Measurements from ENCODE around the gene HORMAD2. TPM values are rescaled to one million over a fixed set of nuclear protein-coding genes. Genes with fewer than 3 reads are reported as not detected.
A peak's percentile ranks its signal among the peaks of the same experiment; 100 is the strongest.

The HORMAD2 gene, protein sequence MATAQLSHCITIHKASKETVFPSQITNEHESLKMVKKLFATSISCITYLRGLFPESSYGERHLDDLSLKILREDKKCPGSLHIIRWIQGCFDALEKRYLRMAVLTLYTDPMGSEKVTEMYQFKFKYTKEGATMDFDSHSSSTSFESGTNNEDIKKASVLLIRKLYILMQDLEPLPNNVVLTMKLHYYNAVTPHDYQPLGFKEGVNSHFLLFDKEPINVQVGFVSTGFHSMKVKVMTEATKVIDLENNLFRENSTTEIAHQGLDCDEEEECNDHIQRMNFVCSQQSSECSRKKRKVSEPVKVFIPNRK
- total RNA-seq (2014; rRNA removed; shearing (Covaris generic); ENCODE audit: low replicate concordance) = not detected in 2 replicates

DNA sequence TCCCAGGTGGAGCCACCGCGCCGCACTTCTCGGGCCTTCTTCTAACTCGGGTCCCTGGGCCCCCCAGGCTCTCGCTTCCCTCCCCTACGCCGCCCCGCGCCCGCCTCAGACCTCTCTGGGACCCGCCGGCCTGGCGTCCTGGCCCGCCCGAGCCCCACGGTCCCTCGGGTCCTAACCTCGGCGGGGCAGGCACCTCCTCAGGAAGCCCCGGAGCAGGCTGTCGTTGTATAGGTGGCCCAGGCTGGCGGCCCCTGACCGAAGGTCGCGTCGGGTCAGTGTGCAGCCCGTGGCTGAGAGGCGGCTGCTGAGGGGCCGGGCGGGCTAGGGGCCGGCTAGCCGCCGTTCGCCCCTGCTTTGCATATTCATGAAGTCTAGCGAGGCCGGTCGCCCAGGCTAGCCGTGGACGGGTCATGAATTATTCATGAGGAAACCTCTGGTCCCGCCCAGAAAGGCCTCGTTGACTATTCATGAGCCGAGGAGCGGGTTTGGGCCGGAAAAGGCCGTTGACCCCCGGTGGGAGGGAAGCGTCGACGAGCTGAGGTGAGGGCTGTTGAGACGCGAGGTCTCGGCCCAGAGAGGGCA, at the start of gene HORMAD2:
HORMAD2 (plus strand) TSS at position 513 of the 582 bp plus-strand sequence. CDS start 13,489 bp downstream, outside the sequence.
- peak; percentile 25 for DNase-seq (ENCODE audit: low read depth)

DNA sequence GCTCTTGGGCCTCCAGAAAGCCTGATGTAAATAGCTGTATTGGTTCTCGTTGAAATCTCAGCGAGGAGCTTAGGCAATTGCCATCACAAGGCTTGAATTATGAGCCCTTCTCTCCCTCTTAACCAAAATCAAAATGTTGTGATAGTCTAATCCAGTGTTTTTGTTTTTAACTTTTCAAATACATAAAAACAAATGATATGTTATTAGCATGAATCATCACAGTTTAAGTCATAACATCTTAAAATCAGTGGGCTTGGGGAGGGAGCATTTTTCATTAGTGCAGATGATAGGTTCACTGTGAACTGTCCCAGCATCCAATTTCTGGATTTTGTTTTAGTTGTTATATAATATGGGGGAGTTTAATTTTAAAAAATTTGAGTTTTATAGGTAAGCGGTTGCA, 48.9 kb upstream of the HORMAD2 start:
- DNase-seq (ENCODE audit: low read depth) = no peak
- in situ Hi-C loops (cut with HindIII; ENCODE audit: low pct_unique_long_range_greater_than_20kb, low sequenced_read_pairs) = no loop called here

More for the DNA sequence above, at the start of gene HORMAD2:
- in situ Hi-C loops (cut with HindIII; ENCODE audit: low pct_unique_long_range_greater_than_20kb, low sequenced_read_pairs) = no loop called here

DNA sequence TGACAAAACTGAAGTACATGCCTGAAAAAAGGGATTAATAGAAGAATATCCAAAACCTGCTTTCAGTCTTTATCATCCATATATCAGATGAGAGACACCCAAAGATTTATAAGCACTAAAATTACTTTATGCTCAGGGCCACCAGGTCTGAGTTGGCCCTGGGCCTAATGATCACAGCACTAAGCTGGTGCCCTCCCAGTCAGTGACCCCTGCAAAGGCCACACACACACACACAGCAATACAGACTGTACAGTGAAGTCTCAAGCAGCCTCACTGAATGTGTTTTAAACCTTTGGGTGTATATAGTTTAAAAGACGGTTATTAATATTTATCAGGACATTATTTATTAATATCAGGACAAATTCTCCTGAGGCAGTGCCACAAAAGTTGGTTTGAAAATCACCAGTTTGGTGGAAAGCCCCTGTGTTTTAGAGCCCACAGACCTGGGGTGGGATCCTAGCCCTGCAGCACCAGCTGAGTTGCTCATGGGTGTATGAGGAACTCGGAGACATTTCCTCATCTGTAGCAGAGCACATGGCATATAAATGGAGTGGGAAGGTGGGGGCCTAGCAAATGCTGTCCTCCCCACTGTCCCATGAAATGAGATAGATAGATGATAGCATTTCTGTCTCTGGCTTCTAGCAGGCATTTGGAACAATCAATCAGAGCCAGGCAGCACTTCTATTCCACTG, 48.4 kb upstream of the HORMAD2 start:
- DNase-seq (ENCODE audit: low read depth) = no peak
- in situ Hi-C loops (cut with HindIII; ENCODE audit: low pct_unique_long_range_greater_than_20kb, low sequenced_read_pairs) = no loop called here

DNA sequence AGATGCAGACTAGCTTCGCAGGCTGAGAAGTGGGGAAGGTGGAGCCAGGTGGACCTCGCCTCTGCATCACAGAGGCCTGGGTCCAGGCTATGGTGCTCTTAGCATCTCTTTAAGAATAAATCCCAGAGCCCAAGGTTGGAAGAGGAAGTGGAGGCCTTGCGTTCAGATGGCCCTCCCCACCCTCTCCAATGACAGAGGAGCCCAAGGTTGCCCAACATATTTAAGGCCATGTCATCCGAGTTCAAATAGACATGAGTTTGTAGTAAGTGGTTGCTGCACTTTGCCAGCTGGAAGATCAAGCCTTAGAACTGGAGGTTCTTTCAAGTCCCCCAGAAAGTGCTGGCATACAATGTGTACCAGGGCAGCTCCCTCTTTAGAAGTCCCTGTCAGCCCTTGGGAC, 47.1 kb upstream of the HORMAD2 start:
- in situ Hi-C loops (cut with HindIII; ENCODE audit: low pct_unique_long_range_greater_than_20kb, low sequenced_read_pairs) = no loop called here
- DNase-seq (ENCODE audit: low read depth) = no peak

DNA sequence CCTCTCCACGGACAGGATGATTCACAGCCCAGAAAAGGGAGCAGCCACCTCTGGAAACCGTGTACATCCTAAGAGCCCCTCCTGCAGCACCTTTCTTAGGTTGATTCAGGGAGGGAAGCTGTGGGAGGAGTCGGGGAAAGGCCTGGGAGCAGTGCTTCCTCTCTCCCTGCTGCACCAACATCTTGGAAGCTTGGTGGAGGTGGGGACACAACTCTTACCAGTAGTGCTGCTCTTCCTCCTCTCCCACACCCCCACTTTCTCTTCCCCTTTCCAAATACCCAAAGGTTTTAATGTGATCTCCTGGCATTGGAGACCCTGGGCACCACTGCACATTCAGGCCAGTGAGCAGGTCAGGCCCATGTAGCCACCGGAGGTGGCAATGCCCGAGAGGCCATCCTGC, 46.4 kb upstream of the HORMAD2 start:
- DNase-seq (ENCODE audit: low read depth) = no peak
- in situ Hi-C loops (cut with HindIII; ENCODE audit: low pct_unique_long_range_greater_than_20kb, low sequenced_read_pairs) = no loop called here

DNA sequence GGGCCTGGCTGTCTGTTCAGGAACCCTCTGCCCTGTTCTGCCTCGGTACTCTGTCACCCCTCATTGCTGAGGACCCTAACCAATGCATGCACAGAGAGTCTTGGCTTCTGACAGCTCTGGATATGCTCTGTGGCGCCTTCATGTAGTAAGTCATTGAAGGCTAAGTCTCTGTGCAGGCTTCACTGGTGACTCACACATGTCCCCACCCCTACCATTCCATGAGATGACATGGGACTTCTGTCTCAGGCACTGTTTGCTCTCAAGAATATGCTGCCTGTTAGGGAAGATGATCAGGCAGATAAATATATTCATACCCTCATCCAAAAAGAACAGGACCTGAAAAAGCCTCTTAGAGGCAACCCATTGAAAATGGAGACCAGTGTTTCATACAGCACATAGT, 43.6 kb upstream of the HORMAD2 start:
- DNase-seq (ENCODE audit: low read depth) = peak; percentile 46
- in situ Hi-C loops (cut with HindIII; ENCODE audit: low pct_unique_long_range_greater_than_20kb, low sequenced_read_pairs) = no loop called here

DNA sequence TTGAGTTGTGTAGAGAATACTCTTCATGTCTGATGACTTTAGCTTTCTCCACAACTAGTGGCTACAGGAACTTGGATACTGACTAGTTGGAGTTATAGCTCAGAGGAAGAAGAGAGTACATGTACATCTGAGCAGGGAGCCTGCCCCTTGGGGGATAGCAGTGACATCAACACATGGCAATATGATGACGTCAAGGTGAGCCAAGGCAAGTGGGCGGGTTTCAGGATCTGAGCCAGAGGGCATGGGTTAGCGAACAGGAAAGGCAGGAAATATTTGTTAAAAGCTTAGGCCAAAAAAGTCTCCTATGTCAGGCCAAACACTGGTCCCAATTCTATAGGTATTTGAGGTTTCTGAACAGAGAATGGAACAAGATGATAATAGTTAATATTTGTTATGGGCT, 42.0 kb upstream of the HORMAD2 start:
- in situ Hi-C loops (cut with HindIII; ENCODE audit: low pct_unique_long_range_greater_than_20kb, low sequenced_read_pairs) = no loop called here
- DNase-seq (ENCODE audit: low read depth) = peak; percentile 47

DNA sequence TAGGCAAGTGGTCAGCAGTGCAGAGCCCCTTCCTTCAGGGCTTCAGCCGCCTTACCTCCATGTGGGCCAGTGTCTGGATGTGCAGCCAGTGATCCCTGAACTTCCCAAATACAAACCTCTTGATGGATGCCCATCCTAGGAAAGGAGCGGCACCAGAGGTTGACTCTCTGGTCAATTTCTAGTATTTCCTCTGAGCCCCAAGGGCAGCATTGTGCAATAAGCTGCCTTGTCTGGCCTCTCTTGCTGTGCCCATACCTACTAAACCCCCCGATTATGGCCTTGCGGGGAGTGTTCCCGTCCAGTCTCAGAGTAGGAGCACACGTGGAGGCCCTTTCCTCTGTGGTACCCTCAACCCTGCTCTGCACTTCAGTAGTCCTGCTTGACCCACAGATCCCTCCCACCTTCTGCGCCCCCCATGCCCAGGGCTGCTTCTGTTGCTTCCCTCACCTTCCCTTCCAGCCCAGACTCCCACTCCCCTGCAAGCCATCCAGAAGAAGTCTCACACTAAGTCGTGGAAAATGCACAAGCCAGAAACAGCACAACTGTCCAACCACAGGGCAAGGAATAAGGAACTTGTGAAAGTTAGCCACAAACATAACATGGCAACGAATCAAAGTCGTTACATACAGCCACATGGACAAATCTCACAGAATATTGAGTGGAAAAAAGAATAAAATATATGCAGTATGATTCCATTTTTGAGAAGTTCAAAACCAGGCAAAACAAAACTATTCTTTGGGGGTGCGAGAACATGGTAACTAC, 39.6 kb upstream of the HORMAD2 start:
- in situ Hi-C loops (cut with HindIII; ENCODE audit: low pct_unique_long_range_greater_than_20kb, low sequenced_read_pairs) = no loop called here
- no peak for DNase-seq (ENCODE audit: low read depth)

DNA sequence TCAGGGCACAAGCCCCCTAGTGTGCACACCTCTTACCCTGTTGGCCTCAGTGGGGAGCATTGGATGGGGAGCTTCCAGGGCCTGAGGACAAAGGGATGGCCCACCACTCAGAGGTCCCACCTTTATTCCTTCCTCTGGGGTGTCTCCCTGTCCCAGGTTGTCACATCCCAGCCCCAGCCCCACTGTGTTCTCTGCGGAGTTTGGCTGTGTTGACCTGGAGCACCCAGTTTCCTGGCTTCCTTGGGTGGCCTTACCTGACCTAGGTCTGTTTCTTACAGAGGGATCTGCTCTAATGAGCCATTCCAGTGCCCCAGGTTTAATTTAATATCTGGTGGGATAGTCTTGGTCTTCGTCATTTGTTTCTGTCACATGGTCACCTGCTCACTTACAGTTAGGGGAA, 38.8 kb upstream of the HORMAD2 start:
- in situ Hi-C loops (cut with HindIII; ENCODE audit: low pct_unique_long_range_greater_than_20kb, low sequenced_read_pairs) = no loop called here
- DNase-seq (ENCODE audit: low read depth) = no peak

DNA sequence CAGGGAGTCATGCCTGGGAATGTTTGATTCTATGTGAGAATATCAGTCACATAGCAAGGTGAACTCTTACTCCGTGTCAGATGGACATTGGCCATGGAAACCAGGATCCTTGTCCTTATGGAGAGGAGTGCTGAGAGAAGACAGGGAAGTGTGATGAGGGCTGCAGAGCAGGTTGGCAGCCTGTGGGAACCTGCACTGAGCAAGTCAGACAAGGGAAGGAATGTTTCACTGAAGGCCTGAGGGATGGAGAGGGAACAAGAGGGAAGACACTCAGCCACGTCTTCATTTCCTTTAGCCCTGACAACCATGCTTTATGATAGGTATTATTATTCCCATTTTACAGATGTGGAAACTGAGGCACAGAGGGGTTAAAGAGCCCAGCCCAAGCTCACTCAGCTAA, 38.4 kb upstream of the HORMAD2 start:
- in situ Hi-C loops (cut with HindIII; ENCODE audit: low pct_unique_long_range_greater_than_20kb, low sequenced_read_pairs) = no loop called here
- DNase-seq (ENCODE audit: low read depth) = no peak

DNA sequence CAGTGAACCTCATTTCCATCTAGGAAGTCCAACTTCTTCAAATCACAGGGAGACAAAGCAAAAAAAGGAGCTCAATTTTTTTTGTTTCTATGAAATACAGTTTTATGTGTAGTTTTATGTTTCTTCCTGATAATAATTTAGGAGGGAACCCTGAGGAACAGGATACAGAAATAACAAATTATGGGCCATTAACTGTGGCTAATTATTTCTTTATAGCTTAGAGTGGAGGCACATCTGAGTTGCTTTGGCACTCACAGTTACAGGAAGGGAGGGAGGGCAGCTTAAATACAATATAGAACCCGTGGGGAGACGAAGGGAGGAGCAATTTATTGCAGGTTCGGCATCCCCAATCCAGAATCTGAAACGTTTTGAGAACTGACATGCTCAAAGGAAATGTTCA, 37.1 kb upstream of the HORMAD2 start:
- no peak for DNase-seq (ENCODE audit: low read depth)

DNA sequence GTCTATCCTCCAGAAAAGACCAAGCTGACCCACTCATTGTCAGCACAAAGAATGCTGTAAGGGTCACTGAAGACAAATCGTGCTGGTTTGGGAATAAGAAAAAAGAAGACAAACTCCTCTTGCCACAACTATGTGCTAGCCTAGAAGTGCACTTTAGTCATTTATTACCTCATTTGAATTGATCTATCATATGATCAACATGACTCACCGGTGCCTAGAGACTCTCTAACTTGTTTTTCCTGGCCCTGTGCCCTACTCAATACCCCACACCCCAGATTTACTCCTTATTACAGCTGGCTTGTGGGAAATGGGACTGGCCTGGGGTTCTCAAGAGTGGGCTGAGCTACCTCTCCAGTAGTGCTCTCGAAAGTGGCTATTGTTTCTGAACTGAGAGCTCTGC, 35.9 kb upstream of the HORMAD2 start:
- in situ Hi-C loops (cut with HindIII; ENCODE audit: low pct_unique_long_range_greater_than_20kb, low sequenced_read_pairs) = no loop called here
- DNase-seq (ENCODE audit: low read depth) = peak; percentile 74

More for the DNA sequence above, 37.1 kb upstream of the HORMAD2 start:
- in situ Hi-C loops (cut with HindIII; ENCODE audit: low pct_unique_long_range_greater_than_20kb, low sequenced_read_pairs) = no loop called here

DNA sequence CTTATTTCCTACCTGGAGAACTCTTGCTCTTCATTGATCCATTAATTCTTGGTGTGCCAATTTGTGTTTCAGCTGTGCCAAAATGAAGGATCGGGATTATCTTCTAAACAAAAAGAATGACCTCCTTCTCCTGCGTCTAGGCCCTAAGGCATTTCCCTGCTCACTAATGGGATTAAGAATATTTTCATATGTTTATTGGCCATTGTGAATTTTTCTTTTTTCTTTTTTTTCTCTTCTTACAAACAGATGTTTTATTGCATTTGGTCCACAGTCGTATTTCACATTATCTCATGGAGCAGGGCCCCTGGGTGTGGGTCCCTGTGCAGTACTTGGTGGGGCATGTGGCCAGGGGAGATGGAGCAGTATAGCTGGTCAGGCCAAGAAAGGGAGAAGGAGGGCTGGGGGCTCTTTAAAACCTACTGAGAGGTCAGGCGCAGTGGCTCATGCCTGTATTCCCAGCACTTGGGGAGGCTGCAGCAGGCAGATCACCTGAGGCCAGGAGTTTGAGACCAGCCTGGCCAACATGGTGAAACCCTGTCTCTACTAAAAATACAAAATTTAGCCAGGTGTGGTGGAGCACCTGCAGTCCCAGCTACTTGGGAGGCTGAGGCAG, 35.3 kb upstream of the HORMAD2 start:
- no peak for DNase-seq (ENCODE audit: low read depth)
- in situ Hi-C loops (cut with HindIII; ENCODE audit: low pct_unique_long_range_greater_than_20kb, low sequenced_read_pairs) = no loop called here

DNA sequence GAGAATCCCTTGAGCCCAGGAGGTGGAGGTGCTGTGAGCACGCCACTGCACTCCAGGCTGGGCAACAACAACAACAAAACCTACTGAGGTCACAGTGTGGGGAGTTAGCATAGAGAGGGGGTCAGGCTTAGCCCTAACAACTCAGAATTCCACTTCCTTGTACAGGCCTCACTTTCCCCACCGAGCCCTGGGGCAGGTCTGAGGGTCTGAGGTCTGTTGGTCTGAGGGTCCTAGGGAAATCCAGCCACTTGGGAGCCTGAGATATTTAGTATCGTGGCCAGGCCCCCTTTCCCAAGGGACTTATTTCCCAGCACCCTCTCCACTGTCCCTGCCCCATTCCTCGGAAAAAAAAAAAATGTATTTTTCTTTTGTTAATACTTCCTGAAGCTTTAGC, 34.8 kb upstream of the HORMAD2 start:
- in situ Hi-C loops (cut with HindIII; ENCODE audit: low pct_unique_long_range_greater_than_20kb, low sequenced_read_pairs) = no loop called here
- DNase-seq (ENCODE audit: low read depth) = no peak

DNA sequence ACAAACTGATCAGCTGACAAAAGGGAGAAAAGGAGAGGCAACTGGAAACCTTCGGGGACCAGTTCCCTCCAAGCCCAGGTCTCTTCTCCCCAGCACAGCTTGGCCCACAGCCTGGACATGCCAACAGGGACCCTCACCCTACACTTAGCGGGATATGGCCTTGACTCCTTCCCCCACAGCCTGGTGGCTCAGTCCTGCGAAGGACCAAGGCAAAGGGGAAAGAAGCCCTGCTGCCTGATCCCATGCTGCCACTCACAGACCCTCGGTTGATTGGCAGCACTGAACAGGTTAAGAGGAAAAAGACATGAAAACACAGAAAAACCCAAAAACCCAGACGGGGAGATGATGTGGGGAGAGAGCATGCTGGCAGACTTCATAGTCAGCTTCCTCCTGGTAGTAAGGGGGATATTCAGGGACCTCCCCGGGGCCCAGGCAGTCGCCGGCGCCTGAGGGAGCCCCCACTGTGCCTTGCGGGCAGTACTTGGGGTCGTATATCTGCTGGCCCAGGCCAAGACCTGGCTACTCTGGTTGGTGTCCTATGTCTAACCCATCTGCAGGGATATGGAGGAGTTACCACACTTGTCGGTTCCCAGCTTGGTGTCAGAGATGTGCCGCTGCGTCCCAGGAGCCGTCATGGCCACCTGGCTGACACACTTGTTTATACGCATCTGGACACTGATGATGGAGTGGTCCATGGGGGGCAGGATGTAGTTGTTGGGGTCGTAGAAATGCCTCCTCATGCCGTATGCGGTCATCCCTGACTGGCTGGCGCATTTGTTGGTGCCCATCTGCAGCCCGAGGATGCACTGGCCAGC, 34.2 kb upstream of the HORMAD2 start:
- in situ Hi-C loops (cut with HindIII; ENCODE audit: low pct_unique_long_range_greater_than_20kb, low sequenced_read_pairs) = no loop called here
- no peak for DNase-seq (ENCODE audit: low read depth)

DNA sequence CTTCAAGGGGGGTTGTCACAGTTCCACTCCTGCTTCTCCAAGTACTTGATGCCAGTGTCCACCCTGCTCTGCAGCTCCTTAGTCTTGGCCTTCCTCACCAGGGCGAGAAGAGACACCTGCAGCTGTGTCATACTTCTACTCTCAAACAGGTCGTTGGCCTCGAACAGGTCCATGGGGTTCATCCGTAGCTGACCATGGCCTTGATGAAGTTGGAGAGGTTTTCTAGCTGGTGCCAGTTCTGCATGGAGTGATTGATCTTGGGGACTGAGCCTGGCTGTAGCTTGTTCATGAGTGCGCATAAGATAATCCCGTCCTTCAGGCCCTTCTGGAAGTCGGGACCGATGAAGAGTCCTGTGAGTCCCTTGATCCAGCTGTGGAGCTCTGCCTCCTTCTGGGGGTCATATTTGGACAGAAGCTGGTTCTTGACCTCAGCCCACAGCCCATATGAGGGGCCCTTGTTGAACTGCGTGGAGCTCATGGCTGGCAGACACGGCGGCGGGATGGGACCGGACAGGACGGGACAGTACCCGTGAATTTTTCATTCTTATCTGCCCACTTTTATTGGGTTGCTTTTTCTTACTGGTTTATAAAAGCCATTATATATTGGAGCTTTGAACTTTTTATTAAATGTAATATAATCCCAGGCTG, 33.4 kb upstream of the HORMAD2 start:
- DNase-seq (ENCODE audit: low read depth) = no peak
- in situ Hi-C loops (cut with HindIII; ENCODE audit: low pct_unique_long_range_greater_than_20kb, low sequenced_read_pairs) = no loop called here

DNA sequence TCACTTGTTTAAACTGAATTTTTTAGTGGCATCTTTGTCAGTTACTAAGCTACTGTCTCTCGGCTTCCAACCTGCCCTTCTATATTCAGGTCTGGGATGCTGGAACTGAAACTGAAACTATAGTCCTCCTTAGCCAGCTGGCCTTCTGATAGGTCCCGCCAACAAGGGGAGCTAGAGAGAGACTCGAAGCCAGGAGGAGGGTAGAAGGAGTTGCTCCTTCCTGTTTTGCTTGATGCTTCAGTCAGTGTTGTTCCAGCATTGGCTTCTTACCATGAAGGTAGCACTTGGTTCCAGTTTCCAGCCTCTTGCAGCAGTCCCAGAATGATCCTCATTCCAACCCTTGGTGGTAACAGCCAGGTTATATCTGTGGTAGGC, 32.9 kb upstream of the HORMAD2 start:
- in situ Hi-C loops (cut with HindIII; ENCODE audit: low pct_unique_long_range_greater_than_20kb, low sequenced_read_pairs) = no loop called here
- DNase-seq (ENCODE audit: low read depth) = no peak
